GM23338 (cell line): ENCODE measurements around the gene SEMA4D. TPM values are rescaled to one million over a fixed set of nuclear protein-coding genes. Genes with fewer than 3 reads are reported as not detected.

Source experiments
- ATAC-seq: fragments of 200-7000 bp; cut with Tn5 transposase; 3 replicates; pipeline ENCODE4 v1.9.1; 2020
- DNase-seq: peaks from one replicate; pipeline ENCODE4 v3.0.0-alpha.2; 2015; ENCODE audit warnings: low spot score
- H2AFZ ChIP-seq: fragments of 200-600 bp; sonication (generic); 2 replicates; pipeline ENCODE4 v1.8.0; 2016; ENCODE audit warnings: antibody characterized with exemption, mild to moderate bottlenecking, moderate library complexity
- H3F3A ChIP-seq: fragments of 200-600 bp; sonication (generic); replicated peaks from 2 replicates; pipeline ENCODE4 v1.8.0; 2017; ENCODE audit warnings: antibody characterized with exemption, mixed run types, low read depth
- H3K27ac ChIP-seq: fragments of 200-600 bp; sonication (generic); 2 replicates; pipeline ENCODE4 v1.6.1; 2016; ENCODE audit warnings: low read depth
- H3K27me3 ChIP-seq: fragments of 200-600 bp; sonication (generic); 2 replicates; pipeline ENCODE4 v1.8.0; 2016; ENCODE audit warnings: mild to moderate bottlenecking, mixed run types, moderate library complexity; ENCODE audit not compliant: insufficient read depth
- H3K36me3 ChIP-seq: fragments of 200-600 bp; sonication (generic); 2 replicates; pipeline ENCODE4 v1.8.0; 2016; ENCODE audit warnings: mild to moderate bottlenecking; ENCODE audit not compliant: insufficient read depth
- H3K4me1 ChIP-seq: fragments of 200-600 bp; sonication (generic); 2 replicates; pipeline ENCODE4 v1.8.0; 2016; ENCODE audit warnings: mild to moderate bottlenecking, moderate library complexity; ENCODE audit not compliant: insufficient read depth
- H3K4me2 ChIP-seq: fragments of 200-600 bp; sonication (generic); 2 replicates; pipeline ENCODE4 v1.7.1; 2017; ENCODE audit warnings: mixed run types
- H3K4me3 ChIP-seq: fragments of 200-600 bp; sonication (generic); 2 replicates; pipeline ENCODE4 v1.6.1; 2016; ENCODE audit warnings: mixed run types
- H3K79me2 ChIP-seq: fragments of 200-600 bp; sonication (generic); replicated peaks from 2 replicates; pipeline ENCODE4 v1.8.0; 2017; ENCODE audit warnings: mild to moderate bottlenecking; ENCODE audit not compliant: insufficient read depth
- H3K9me2 ChIP-seq: fragments of 200-600 bp; sonication (generic); 2 replicates; pipeline ENCODE4 v1.8.0; 2017; ENCODE audit not compliant: insufficient read depth
- H4K20me1 ChIP-seq: fragments of 200-600 bp; sonication (generic); replicated peaks from 2 replicates; pipeline ENCODE4 v1.8.0; 2017; ENCODE audit warnings: mild to moderate bottlenecking; ENCODE audit not compliant: insufficient read depth
- H3K27ac Mint-ChIP-seq: 2 replicates; pipeline ENCODE4 v1.8.0; 2020; ENCODE audit warnings: inconsistent platforms, mild to moderate bottlenecking, moderate library complexity, mixed read lengths
- H3K27me3 Mint-ChIP-seq: 3 replicates; pipeline ENCODE4 v1.8.0; 2022; ENCODE audit warnings: low read depth, mild to moderate bottlenecking, moderate library complexity, mixed read lengths, inconsistent platforms; ENCODE audit not compliant: insufficient read depth, poor library complexity
- H3K36me3 Mint-ChIP-seq: 3 replicates; pipeline ENCODE4 v1.8.0; 2021; ENCODE audit warnings: low read depth, mild to moderate bottlenecking, inconsistent platforms, moderate library complexity, mixed read lengths
- H3K4me1 Mint-ChIP-seq: 3 replicates; pipeline ENCODE4 v1.8.0; 2020; ENCODE audit warnings: mild to moderate bottlenecking, inconsistent platforms, mixed read lengths
- H3K4me3 Mint-ChIP-seq: 3 replicates; pipeline ENCODE4 v1.8.0; 2021; ENCODE audit warnings: moderate library complexity, mild to moderate bottlenecking, inconsistent platforms, mixed read lengths
- H3K9me3 Mint-ChIP-seq: 3 replicates; pipeline ENCODE4 v1.8.0; 2020; ENCODE audit warnings: moderate library complexity, mild to moderate bottlenecking, inconsistent platforms, mixed read lengths
- CREB1 ChIP-seq: fragments of 250-450 bp; sonication (Bioruptor Pico); IDR thresholded peaks from 2 replicates; pipeline ENCODE4 v1.5.0; 2020; ENCODE audit warnings: low read depth, mild to moderate bottlenecking, moderate library complexity
- CTCF ChIP-seq, 2 experiments: fragments of 200-600 bp in 1 of 2; sonication (generic) in 1 of 2; conservative IDR thresholded peaks; 2 replicates each; pipeline versions ENCODE4 v1.5.1 to v1.6.1; 2016 to 2017; ENCODE audit warnings: antibody characterized with exemption in 2 of 2, low read depth in 2 of 2, mild to moderate bottlenecking in 2 of 2, moderate library complexity in 1 of 2
- ETS1 ChIP-seq: IDR thresholded peaks from 2 replicates; pipeline ENCODE4 v1.6.1; 2016; ENCODE audit warnings: antibody characterized with exemption
- POLR2AphosphoS5 ChIP-seq: IDR thresholded peaks from 2 replicates; pipeline ENCODE4 v1.6.1; 2016; ENCODE audit warnings: antibody characterized with exemption, low read depth
- REST ChIP-seq: IDR thresholded peaks from one replicate; pipeline ENCODE4 v1.6.1; 2018; ENCODE audit warnings: antibody characterized with exemption; ENCODE audit not compliant: unreplicated experiment
- STAT1 ChIP-seq: IDR thresholded peaks from one replicate; pipeline ENCODE4 v1.6.1; 2016; ENCODE audit warnings: antibody characterized with exemption; ENCODE audit not compliant: unreplicated experiment
- ZNF462 ChIP-seq: fragments of 250-450 bp; sonication (Bioruptor Pico); IDR thresholded peaks from 2 replicates; pipeline ENCODE4 v1.5.0; 2020; ENCODE audit warnings: mild to moderate bottlenecking, moderate library complexity
- polyA plus RNA-seq: library from polyadenylated mRNA; unstranded; fragments of >200 nt; fragmentation: Nextera tagmentation; extraction: Ambion mirVana; gene quantifications from 2 replicates; pipeline ENCODE4 v1.2.1, GENCODE V29; 2016
- total RNA-seq: library from RNA; depleted of rRNA; stranded (reverse); fragments of >200 nt; shearing (Covaris generic); gene quantifications from 2 replicates; pipeline ENCODE4 v1.2.3, GENCODE V29; 2014

The SEMA4D gene
- total and polyA plus RNA-seq, 2 experiments from 2014 or later = 19.3 to 63.0 TPM

GRCh38 chr9:89425921-89426383, 72.0 kb downstream of the SEMA4D start:
- no peak overlapping the region for H3K27ac Mint-ChIP-seq
- no peaks in the 10 kb centered on the region for H3K27me3 ChIP-seq
- H3K79me2 ChIP-seq = peaks cover 78% of the 10 kb centered on the region
- no peak overlapping the region for H2AFZ ChIP-seq
- peaks cover 30% of the 10 kb centered on the region for H3K4me1 Mint-ChIP-seq
- ATAC-seq (no peak), DNase-seq (no peak)
- H3K4me3 ChIP-seq = no peak overlapping the region
- no peak for TF ChIP-seq ETS1
- no peak for TF ChIP-seq ZNF462 (CRISPR knock-in tag)
- no peak for TF ChIP-seq STAT1
- no peak for TF ChIP-seq POLR2AphosphoS5
- TF ChIP-seq CTCF (conservative IDR thresholded peaks at IDR 0.05; ENCODE audit: low read depth in 2 of 2) = no peak
- TF ChIP-seq REST = no peak
- no peak for TF ChIP-seq CREB1
- H3F3A ChIP-seq = no peaks in the 10 kb centered on the region
- H3K4me1 ChIP-seq = peaks cover 12% of the 10 kb centered on the region
- H3K27ac ChIP-seq = no peak overlapping the region
- H3K36me3 ChIP-seq = no peaks in the 10 kb centered on the region
- peaks cover 8% of the 10 kb centered on the region for H3K9me3 Mint-ChIP-seq
- peaks cover 19% of the 10 kb centered on the region for H3K36me3 Mint-ChIP-seq
- no peak overlapping the region for H3K4me2 ChIP-seq
- no peaks in the 10 kb centered on the region for H3K9me2 ChIP-seq
- peaks cover 3% of the 10 kb centered on the region; the same call in 1 of the 2 replicates for H4K20me1 ChIP-seq
- H3K27me3 Mint-ChIP-seq = peaks cover 17% of the 10 kb centered on the region
- no peak overlapping the region for H3K4me3 Mint-ChIP-seq
